ENCODE data around the gene JAK1. TPM values are rescaled to one million over a fixed set of nuclear protein-coding genes. Genes with fewer than 3 reads are reported as not detected.

Gene JAK1
- total RNA-seq, 2 donors from 2014 or later, result 90.3 to 122 TPM

GRCh38 chr1:64953241-64953640, 13.1 kb downstream of the JAK1 start:
- H3K4me1 ChIP-seq, result peaks cover 0 to 57% of the 10 kb centered on the region in 2 donors
- TF ChIP-seq CTCF (IDR thresholded peaks at IDR 0.05), result no peak

GRCh38 chr1:64950284-64950809, 16.0 kb downstream of the JAK1 start:
- no peak overlapping the region for H3K27ac ChIP-seq
- H3K9me3 ChIP-seq, result no peaks in the 10 kb centered on the region
- DNase-seq (ENCODE audit: low spot score), result no peak
- no peak for TF ChIP-seq CTCF (IDR thresholded peaks at IDR 0.05)
- no peaks in the 10 kb centered on the region for H3K27me3 ChIP-seq
- H3K36me3 ChIP-seq, result no peaks in the 10 kb centered on the region
- no peak overlapping the region for H3K4me3 ChIP-seq
- peaks cover 0 to 34% of the 10 kb centered on the region in 2 donors for H3K4me1 ChIP-seq

More at GRCh38 chr1:64953241-64953640, 13.1 kb downstream of the JAK1 start:
- Histone ChIP-seq H3K4me3 (no peak overlapping the region), H3K9me3 (no peaks in the 10 kb centered on the region), H3K27me3 (no peaks in the 10 kb centered on the region), H3K36me3 (no peaks in the 10 kb centered on the region), H3K27ac (no peak overlapping the region)
- DNase-seq (ENCODE audit: low spot score), result no peak

GRCh38 chr1:64948905-64949833, 17.2 kb downstream of the JAK1 start:
- no peaks in the 10 kb centered on the region for H3K36me3 ChIP-seq
- TF ChIP-seq CTCF (IDR thresholded peaks at IDR 0.05), result no peak
- peak overlapping the region; percentile 13 to 47 for H3K27ac ChIP-seq
- no peak for DNase-seq (ENCODE audit: low spot score)
- H3K27me3 ChIP-seq, result no peaks in the 10 kb centered on the region
- no peak overlapping the region for H3K4me3 ChIP-seq
- H3K9me3 ChIP-seq, result no peaks in the 10 kb centered on the region
- H3K4me1 ChIP-seq, result peaks cover 0 to 28% of the 10 kb centered on the region in 2 donors

- Histone ChIP-seq H3K4me3 (no peak overlapping the region), H3K9me3 (no peaks in the 10 kb centered on the region), H3K27ac (peak overlapping the region in 1 of 2 donors; percentile 47), H3K4me1 (peaks cover 0 to 30% of the 10 kb centered on the region in 2 donors), H3K27me3 (no peaks in the 10 kb centered on the region), H3K36me3 (no peaks in the 10 kb centered on the region)
- no peak for DNase-seq (ENCODE audit: low spot score)
- no peak for TF ChIP-seq CTCF (IDR thresholded peaks at IDR 0.05)
These were observed 18.1 kb downstream of the JAK1 start for GRCh38 chr1:64948216-64948615.

- DNase-seq (ENCODE audit: low spot score), result no peak
- no peak overlapping the region for H3K4me3 ChIP-seq
- no peak for TF ChIP-seq CTCF (IDR thresholded peaks at IDR 0.05)
- no peaks in the 10 kb centered on the region for H3K36me3 ChIP-seq
- H3K27me3 ChIP-seq, result no peaks in the 10 kb centered on the region
- H3K4me1 ChIP-seq, result peaks cover 0 to 41% of the 10 kb centered on the region in 2 donors
- H3K27ac ChIP-seq, result no peak overlapping the region
- no peaks in the 10 kb centered on the region for H3K9me3 ChIP-seq
These were observed 19.4 kb downstream of the JAK1 start for GRCh38 chr1:64946916-64947315.

All from right atrium auricular region (tissue), 2 donors.